GM19397 (cell line): ENCODE results near the gene TACR1.
A peak's percentile ranks its signal among the peaks of the same experiment; 100 is the strongest.
"Not testable (repeated sequence)": the region's sequence is repeated elsewhere in the genome, so short reads cannot be mapped to it uniquely, and the experiment has no call there.

Experiments
- ATAC-seq: cut with Tn5 transposase; IDR thresholded peaks from one replicate; pipeline ENCODE4 v1.9.1; 2021; ENCODE audit warnings: mild to moderate bottlenecking, moderate library complexity; ENCODE audit not compliant: unreplicated experiment

The TACR1 gene

GRCh38 chr2:75094405-75094804 is 104.9 kb downstream of the TACR1 start:
- ATAC-seq = no peak

DNA sequence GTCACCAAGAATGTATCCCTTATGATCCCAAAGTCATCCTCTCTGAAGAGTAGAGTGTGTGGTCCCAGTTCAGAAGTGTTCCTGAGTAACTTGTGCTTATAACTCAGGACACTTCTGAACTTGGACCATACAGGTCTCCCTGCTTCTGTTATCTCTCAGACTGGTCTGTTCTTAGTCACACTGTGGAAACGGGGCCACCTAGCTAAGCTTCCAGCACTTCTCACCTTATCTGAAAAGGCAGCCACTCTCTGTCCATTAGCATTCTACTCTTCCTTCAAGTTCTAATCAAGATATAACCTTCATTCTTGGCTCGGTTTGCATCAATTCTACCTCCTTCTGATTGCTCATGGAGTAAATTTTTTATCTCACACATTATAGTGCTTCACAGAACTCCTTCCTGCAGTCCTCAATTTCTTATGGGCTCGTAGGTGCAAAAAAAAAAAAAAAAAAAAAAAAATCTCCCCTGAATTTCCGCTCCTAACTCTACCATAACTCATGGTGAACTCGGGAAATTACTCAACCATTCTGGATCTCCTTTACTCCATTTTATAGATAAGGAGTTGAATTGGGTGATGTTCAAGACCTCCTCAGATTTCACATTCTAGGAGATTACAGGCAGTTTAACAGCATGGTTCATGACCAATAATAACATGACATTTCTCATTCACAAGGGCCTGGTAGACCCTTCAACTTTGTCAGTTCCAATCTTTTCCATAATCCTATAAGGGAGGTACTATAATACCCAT is 108.4 kb downstream of the TACR1 start:
- no peak for ATAC-seq

DNA sequence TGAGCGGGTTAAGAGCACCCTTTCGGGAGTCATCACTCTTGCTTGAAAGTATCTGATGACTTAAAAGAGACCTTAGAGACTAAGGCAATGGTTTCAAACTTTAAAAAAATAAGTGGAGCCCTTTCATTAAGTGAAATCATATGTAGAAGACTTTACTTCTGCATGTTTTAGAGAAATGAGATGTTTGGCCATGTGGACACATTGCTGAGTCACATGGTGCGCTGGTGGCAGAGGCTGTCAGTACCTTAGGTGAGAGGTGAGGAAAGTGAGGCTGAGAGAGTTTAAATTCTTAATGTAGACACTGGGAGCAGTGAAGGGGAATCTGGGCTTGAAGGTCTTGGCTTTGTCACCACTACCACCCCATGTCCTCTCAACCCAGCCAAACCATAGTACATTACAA is 109.8 kb downstream of the TACR1 start:
- ATAC-seq = no peak

DNA sequence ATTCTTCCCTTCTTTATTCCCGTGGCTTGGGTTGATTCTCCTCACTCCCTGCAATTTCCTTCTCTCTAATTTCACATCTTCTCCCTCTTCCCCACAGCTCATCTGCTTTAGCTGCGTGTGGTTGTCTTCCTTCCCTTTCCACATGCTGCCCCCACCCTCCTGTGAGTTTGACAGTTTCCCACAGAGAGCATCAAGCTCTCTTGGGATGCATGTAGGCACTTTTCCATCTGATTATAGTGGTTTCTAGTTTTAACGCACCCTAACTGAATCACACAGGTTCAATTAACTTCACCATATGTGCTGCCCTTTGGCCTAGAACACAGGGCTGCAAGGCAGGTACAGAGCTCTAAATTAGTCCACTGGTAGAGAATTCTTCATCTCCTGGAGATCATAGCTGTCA is 110.5 kb downstream of the TACR1 start:
- no peak for ATAC-seq

DNA sequence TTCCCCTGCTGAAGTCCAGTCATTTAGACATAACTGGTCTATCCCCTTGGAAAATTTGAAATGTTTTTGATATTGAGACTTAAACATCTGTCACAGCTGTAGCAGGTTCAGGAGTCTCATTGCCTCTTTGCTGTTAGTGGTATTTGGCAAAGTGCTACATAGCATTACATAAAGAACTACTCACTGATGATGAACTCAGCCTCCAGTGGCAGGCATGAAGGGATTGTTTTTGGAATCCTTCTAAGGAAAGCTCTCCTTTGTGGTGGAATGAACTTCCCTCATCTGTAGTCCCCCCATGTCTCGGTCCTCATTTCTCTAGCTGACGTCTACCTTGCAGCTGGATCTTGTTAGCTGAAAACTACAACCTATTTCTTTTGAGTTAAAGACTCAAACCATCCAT is 111.6 kb downstream of the TACR1 start:
- no peak for ATAC-seq

DNA sequence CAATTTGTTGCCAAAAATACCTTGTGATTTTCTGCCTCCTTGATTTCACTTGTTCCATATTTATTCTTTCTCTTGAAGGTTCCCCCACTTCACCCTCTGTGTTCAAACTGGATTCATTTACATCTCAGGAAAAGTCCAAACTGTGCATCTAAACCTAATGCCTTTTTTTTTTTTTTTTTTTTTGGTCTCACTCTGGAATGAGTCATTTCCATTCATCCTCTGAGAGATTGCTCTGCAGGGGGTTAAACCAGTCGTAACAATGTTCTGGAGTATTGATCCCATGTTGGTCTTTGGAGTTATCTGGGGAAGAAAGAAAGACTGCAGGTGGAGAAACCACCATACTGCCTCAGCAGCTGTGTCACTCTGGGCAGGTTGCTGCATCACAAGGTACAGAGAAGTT is 119.7 kb downstream of the TACR1 start:
- no peak for ATAC-seq

DNA sequence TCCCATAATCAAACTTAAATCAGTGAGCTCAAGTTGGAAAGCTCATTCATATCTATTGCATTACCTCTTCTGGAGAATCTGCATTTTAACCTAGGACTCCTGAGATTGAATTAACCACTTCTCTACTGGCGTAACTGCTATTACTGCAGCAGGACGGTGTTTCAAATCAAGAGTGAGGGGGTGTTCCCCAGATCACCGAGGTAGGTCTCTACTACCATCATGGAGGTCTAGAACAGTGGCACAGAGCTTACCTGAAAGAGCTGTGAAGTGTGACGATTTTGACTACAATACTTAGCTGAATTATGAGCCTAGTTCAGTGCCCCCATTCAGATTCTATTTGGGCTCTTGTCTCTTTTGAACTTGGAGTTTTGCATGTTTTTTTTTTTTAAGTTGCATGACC is 121.4 kb downstream of the TACR1 start:
- no peak for ATAC-seq

DNA sequence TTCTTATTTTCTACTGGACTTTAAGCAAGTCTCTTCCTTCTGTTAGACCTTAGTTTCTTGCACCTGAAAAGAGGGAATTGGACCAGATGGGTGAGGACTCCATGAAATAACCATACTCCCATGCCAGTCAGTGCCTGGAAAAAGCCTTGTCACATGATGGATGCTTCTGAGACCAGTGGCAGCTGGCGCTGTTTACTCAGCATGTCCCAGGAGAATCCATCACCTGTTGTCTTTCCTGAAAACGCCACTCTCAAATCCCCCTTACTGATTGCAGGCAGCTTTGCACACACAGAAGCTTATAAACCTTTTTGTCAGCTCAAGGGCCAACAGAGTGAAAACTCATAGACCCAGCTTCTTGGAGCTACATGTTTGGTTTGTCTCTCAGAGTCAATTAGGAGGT is 123.2 kb downstream of the TACR1 start:
- ATAC-seq = no peak

DNA sequence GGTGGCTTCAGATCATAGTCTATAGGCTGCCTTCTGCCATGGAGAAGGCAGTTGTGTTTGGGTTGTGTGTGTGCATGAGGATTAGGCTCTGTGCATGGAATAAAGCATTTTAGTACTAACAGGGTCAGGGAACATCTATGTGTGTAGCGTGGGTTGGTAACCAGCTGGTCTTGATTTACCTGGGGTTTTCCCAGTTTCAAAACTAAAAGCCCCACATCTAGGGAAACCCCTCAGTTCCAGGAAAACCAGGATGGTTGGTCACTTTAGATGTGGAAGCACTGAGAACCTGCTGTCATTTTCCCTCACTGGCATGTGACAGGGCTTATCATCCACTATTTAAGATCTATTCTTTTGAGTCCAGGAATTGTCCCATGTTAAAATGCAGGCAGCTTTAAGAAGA is 124.6 kb downstream of the TACR1 start:
- no peak for ATAC-seq

DNA sequence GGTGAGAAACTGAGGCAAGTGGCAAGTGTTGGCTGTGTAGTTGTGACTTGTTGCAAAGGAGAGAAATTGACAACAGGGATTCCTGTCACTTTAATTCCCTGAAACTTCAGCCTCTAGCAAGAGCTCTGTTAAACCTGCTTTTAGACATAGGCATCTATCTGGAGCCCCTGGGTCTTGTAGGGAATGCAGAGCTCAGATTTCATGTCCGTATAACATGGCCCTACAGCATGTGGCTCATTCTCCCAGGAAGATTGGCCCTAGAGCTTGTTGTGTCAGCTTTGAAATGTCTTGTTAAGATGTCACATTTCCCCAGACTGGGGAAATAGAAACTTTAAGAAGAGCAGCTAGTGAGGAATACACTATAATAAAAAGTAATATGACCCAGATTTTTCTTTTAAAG is 125.1 kb downstream of the TACR1 start:
- no peak for ATAC-seq

DNA sequence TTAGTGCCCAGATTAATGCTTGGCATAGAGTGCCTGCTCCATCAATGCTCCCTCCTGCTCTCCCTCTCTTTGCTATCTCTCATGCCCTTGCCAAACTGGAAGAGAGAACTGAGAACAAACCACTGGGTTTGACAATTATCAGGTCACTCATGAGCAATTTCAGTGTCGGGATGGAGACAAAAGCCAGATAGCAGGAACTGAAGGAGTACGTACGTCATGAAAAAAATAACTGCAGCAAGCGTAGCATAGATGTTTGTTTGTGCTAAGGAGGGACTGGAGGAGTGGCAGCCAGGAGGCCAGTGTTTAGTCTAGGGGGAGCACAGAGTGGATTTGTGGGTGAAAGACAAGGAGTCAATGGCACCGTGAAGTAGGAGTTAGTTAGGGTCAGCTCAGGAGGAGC is 127.6 kb downstream of the TACR1 start:
- ATAC-seq = no peak

GRCh38 chr2:75068546-75068945 is 130.8 kb downstream of the TACR1 start:
- ATAC-seq = no peak

- no peak for ATAC-seq
Observed at GRCh38 chr2:75067506-75067905, 131.8 kb downstream of the TACR1 start.

DNA sequence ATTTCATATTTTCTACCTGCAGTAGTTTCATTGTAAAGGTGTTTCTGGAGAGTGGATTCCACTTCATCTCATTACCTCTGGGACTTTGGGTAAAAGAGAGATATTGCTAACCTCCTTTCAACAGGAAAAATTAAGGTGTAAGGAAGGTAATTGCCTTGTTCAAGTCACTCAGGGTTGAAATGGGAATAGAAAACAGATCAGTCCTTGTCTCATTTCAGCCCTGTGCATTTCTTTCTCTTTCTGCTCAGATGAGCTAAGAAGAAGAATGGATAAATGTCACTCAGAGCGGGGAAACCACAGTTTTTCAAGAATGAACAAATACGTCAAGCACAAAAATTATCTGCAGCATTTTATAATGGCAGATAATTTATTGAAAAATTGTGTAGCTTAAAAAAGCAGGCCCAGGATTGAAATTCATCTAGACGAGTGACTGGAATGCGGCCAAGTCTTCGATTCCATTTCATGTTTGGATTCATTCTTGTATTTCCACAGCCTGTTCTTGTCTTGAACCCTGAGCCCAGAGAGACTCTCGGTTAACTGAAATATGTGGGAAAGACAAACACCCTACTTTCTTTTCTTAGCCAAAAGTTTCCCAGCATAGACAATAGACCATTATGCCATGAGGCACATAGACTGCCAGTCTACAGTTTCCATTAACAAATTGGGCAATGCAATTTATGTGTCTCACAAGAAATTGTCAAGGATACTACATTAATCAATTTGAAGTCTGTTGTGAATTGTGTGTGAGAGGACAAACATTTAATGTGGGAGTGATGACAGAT is 133.0 kb downstream of the TACR1 start:
- no peak for ATAC-seq

- no peak for ATAC-seq
Observed at GRCh38 chr2:75065402-75066008, 133.8 kb downstream of the TACR1 start.

- no peak for ATAC-seq
Observed at GRCh38 chr2:75064691-75065396, 134.5 kb downstream of the TACR1 start.

DNA sequence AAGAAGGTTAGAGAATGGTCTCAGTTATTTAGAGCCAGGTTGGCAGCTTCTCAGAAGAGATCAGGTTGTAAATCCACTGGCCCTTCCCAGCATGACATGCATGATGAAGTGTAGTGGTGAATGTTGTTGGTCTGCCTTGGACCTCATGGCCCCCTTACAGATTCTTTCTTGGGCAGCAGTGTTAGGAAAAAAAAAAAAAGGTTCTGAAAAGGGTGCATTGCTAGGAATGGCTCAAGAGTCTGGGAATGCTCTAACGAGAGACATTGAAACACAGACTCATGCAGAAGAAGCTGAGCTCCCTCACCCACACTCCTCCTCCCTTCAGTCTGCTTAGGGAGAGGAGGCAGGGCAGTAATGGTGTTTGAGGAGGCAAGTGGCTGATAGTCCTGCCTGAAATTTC is 135.4 kb downstream of the TACR1 start:
- no peak for ATAC-seq

GRCh38 chr2:75058427-75058826 is 140.9 kb downstream of the TACR1 start:
- no peak for ATAC-seq

- ATAC-seq = not testable (repeated sequence)
Observed at GRCh38 chr2:75057150-75057549, 142.2 kb downstream of the TACR1 start.

- ATAC-seq = peak; percentile 49
Observed at GRCh38 chr2:75055820-75056675, 143.3 kb downstream of the TACR1 start.
